DOHH2 (cell line): Measurements from ENCODE around the gene TXLNG.

Experiments used
- CTCF ChIP-seq: fragments of 200-600 bp; sonication (generic); IDR thresholded peaks from one replicate; pipeline ENCODE4 v1.5.1; 2014; ENCODE audit warnings: antibody characterized with exemption, mild to moderate bottlenecking, low read depth, low read length; ENCODE audit not compliant: poor library complexity, severe bottlenecking
- EZH2phosphoT487 ChIP-seq: fragments of 200-600 bp; sonication (generic); IDR thresholded peaks from 2 replicates; pipeline ENCODE4 v1.6.1; 2017; ENCODE audit warnings: borderline replicate concordance, mild to moderate bottlenecking, antibody characterized with exemption, low read length, moderate library complexity, mixed read lengths

GRCh38 chrX:16839219-16839851, 53.1 kb downstream of the TXLNG start:
- no peak for TF ChIP-seq EZH2phosphoT487
- TF ChIP-seq CTCF = no peak
